A673 (cell line): Measurements from ENCODE around the gene USP21.

Source experiments
- EZH2 ChIP-seq: fragments of 200-600 bp; sonication (generic); IDR thresholded peaks from 2 replicates; pipeline ENCODE4 v1.6.1; 2017; ENCODE audit warnings: borderline replicate concordance, low read depth, mild to moderate bottlenecking, mixed read lengths, antibody characterized with exemption, low read length; ENCODE audit not compliant: poor library complexity, severe bottlenecking
- TF ChIP-seq, protein P1 (sequence below): fragments of 300-800, 200-600 bp; sonication (generic); conservative IDR thresholded peaks from 2 replicates; pipeline ENCODE4 v1.5.1; 2017; ENCODE audit warnings: low read depth, mild to moderate bottlenecking, antibody characterized with exemption, low read length, moderate library complexity, mixed read lengths

DNA sequence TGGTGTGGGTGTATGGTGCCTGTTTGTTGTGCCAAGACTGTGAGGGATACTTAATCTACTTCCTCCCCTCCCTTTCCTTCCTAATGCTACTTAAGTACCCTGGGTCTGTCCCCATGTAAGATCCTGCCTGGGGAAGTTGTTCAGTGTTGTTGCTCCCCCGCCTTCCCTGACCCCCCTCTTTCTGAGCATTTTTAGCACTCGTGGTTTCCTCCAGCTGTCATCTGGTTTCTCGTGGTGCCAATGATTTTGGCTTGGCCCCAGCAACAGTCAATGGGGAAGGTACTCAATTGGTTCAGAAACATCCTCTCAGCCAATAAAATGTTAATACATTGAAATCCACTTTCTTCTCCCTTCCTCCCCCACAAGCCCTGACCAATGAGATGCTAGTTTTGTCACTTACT lies 26.0 kb downstream of the USP21 start:
- TF ChIP-seq, protein P1, sequence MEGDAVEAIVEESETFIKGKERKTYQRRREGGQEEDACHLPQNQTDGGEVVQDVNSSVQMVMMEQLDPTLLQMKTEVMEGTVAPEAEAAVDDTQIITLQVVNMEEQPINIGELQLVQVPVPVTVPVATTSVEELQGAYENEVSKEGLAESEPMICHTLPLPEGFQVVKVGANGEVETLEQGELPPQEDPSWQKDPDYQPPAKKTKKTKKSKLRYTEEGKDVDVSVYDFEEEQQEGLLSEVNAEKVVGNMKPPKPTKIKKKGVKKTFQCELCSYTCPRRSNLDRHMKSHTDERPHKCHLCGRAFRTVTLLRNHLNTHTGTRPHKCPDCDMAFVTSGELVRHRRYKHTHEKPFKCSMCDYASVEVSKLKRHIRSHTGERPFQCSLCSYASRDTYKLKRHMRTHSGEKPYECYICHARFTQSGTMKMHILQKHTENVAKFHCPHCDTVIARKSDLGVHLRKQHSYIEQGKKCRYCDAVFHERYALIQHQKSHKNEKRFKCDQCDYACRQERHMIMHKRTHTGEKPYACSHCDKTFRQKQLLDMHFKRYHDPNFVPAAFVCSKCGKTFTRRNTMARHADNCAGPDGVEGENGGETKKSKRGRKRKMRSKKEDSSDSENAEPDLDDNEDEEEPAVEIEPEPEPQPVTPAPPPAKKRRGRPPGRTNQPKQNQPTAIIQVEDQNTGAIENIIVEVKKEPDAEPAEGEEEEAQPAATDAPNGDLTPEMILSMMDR: no peak
- TF ChIP-seq EZH2: no peak
